Islet precursor cell (in vitro differentiated cells): ENCODE results near the gene GATA1.
"Not testable (repeated sequence)": the region's sequence is repeated elsewhere in the genome, so short reads cannot be mapped to it uniquely, and the experiment has no call there.

Source experiments
- DNase-seq: peaks from one replicate; pipeline ENCODE4 v3.0.0-alpha.2; 2018

The GATA1 gene

GRCh38 chrX:48816014-48816810, 29.8 kb downstream of the GATA1 start:
- no peak for DNase-seq

- no peak for DNase-seq
These were observed 31.7 kb downstream of the GATA1 start for GRCh38 chrX:48818098-48818497.

GRCh38 chrX:48818866-48819265, 32.5 kb downstream of the GATA1 start:
- no peak for DNase-seq

- DNase-seq, result not testable (repeated sequence)
These were observed 33.0 kb downstream of the GATA1 start for GRCh38 chrX:48819394-48819793.

- no peak for DNase-seq
These were observed 36.7 kb downstream of the GATA1 start for GRCh38 chrX:48823053-48823452.

GRCh38 chrX:48824066-48824465, 37.7 kb downstream of the GATA1 start:
- no peak for DNase-seq

- DNase-seq, result no peak
These were observed 39.9 kb downstream of the GATA1 start, which contains the start of gene ERAS for GRCh38 chrX:48826135-48826875. Gene ERAS (plus strand): TSS chrX:48826513. CDS start chrX:48829124, 2,611 bp downstream.

- DNase-seq, result no peak
These were observed 40.7 kb downstream of the GATA1 start for GRCh38 chrX:48826876-48827653.

GRCh38 chrX:48827654-48827968, 41.2 kb downstream of the GATA1 start:
- no peak for DNase-seq

GRCh38 chrX:48829016-48829735, 42.8 kb downstream of the GATA1 start:
- DNase-seq, result no peak

- DNase-seq, result no peak
These were observed 44.9 kb downstream of the GATA1 start for GRCh38 chrX:48831136-48831908.

- DNase-seq, result peak; percentile 54
These were observed 45.5 kb downstream of the GATA1 start for GRCh38 chrX:48831909-48832291.

GRCh38 chrX:48833542-48834138, 47.2 kb downstream of the GATA1 start:
- no peak for DNase-seq

- DNase-seq, result no peak
These were observed 48.0 kb downstream of the GATA1 start for GRCh38 chrX:48834383-48834709.

- DNase-seq, result peak; percentile 87
These were observed 49.3 kb downstream of the GATA1 start, which contains the start of gene PCSK1N for GRCh38 chrX:48835524-48836329. Gene PCSK1N (minus strand): TSS chrX:48835610. CDS start chrX:48835532, 78 bp downstream.

GRCh38 chrX:48839686-48840085, 53.3 kb downstream of the GATA1 start:
- DNase-seq, result no peak
